CD14-positive monocyte (primary cell): ENCODE measurements around the gene FRMD4A. TPM values are rescaled to one million over a fixed set of nuclear protein-coding genes. Genes with fewer than 3 reads are reported as not detected.
A peak's percentile ranks its signal among the peaks of the same experiment; 100 is the strongest.

Experiments used
- DNase-seq, 3 donors: peaks; one replicate each; pipeline ENCODE4 v3.0.0-alpha.2; 2011 to 2022
- H2AFZ ChIP-seq: 2 replicates; pipeline ENCODE4 v1.6.0; 2012; ENCODE audit warnings: mild to moderate bottlenecking, low read depth, low read length, inconsistent platforms; ENCODE audit not compliant: insufficient read depth, poor library complexity, severe bottlenecking
- H3K27ac ChIP-seq, 2 donors: 1 replicate in 1 of 2; 2 replicates in 1 of 2; pipeline ENCODE4 v1.5.1; 2012 to 2013; ENCODE audit warnings: low read length in 2 of 2, control low read depth in 1 of 2, inconsistent platforms in 1 of 2, low read depth in 1 of 2, mild to moderate bottlenecking in 1 of 2
- H3K27me3 ChIP-seq, 2 donors: one replicate each; pipeline versions ENCODE4 v1.6.0 to v1.6.1; 2011 to 2013; ENCODE audit warnings: low read length in 2 of 2; ENCODE audit not compliant: control insufficient read depth in 2 of 2, insufficient read depth in 2 of 2
- H3K36me3 ChIP-seq, 2 donors: replicated peaks in 1 of 2; 1 replicate in 1 of 2; 2 replicates in 1 of 2; pipeline versions ENCODE4 v1.5.1 to v1.6.1; 2012 to 2013; ENCODE audit warnings: low read length in 2 of 2, control low read depth in 1 of 2, inconsistent platforms in 1 of 2, mild to moderate bottlenecking in 1 of 2; ENCODE audit not compliant: insufficient read depth in 2 of 2, control insufficient read depth in 1 of 2
- H3K4me1 ChIP-seq, 2 donors: 1 replicate in 1 of 2; 2 replicates in 1 of 2; pipeline versions ENCODE4 v1.5.1 to v1.6.1; 2012 to 2013; ENCODE audit warnings: low read length in 2 of 2, control low read depth in 1 of 2, inconsistent platforms in 1 of 2, mild to moderate bottlenecking in 1 of 2, moderate library complexity in 1 of 2; ENCODE audit not compliant: insufficient read depth in 2 of 2, control insufficient read depth in 1 of 2
- H3K4me2 ChIP-seq: replicated peaks from 2 replicates; pipeline ENCODE3; 2012; ENCODE audit warnings: low read length, moderate library complexity, mild to moderate bottlenecking; ENCODE audit not compliant: poor library complexity, severe bottlenecking; ENCODE audit errors: extremely low read depth
- H3K4me3 ChIP-seq, 3 experiments: fragments of 200-600 bp in 1 of 3; sonication (generic) in 1 of 3; replicated peaks in 1 of 3; 1 replicate in 2 of 3; 2 replicates in 1 of 3; pipeline ENCODE4 v1.5.1; 2011 to 2013; ENCODE audit warnings: low read length in 3 of 3, mild to moderate bottlenecking in 3 of 3, control low read depth in 2 of 3, low read depth in 2 of 3, inconsistent platforms in 1 of 3, moderate library complexity in 1 of 3
- H3K79me2 ChIP-seq: 2 replicates; pipeline ENCODE4 v1.6.0; 2012; ENCODE audit warnings: mild to moderate bottlenecking, control low read depth, inconsistent platforms, low read length, moderate library complexity; ENCODE audit not compliant: insufficient read depth
- H3K9ac ChIP-seq: 2 replicates; pipeline ENCODE4 v1.6.0; 2017; ENCODE audit warnings: low read length, mild to moderate bottlenecking; ENCODE audit not compliant: insufficient read depth, poor library complexity, severe bottlenecking
- H3K9me3 ChIP-seq, 2 donors: replicated peaks in 1 of 2; 1 replicate in 1 of 2; 2 replicates in 1 of 2; pipeline versions ENCODE4 v1.5.1 to v1.6.1; 2012 to 2013; ENCODE audit warnings: low read length in 2 of 2, control low read depth in 1 of 2; ENCODE audit not compliant: control insufficient read depth in 1 of 2, insufficient read depth in 1 of 2
- H4K20me1 ChIP-seq: 2 replicates; pipeline ENCODE4 v1.6.0; 2012; ENCODE audit warnings: mild to moderate bottlenecking, low read length, control low read depth, moderate library complexity; ENCODE audit not compliant: insufficient read depth
- H3K27ac Mint-ChIP-seq, 7 donors: one replicate each; pipeline ENCODE4 v1.8.0; 2020; ENCODE audit warnings: mild to moderate bottlenecking in 7 of 7, mixed read lengths in 7 of 7, moderate library complexity in 6 of 7, inconsistent platforms in 2 of 7
- H3K27me3 Mint-ChIP-seq, 3 donors: one replicate each; pipeline ENCODE4 v1.8.0; 2021 to 2022; ENCODE audit warnings: low read depth in 3 of 3, mild to moderate bottlenecking in 3 of 3, mixed read lengths in 3 of 3, moderate library complexity in 3 of 3, inconsistent platforms in 1 of 3
- H3K36me3 Mint-ChIP-seq, 2 donors: one replicate each; pipeline ENCODE4 v1.8.0; 2020; ENCODE audit warnings: mixed read lengths in 2 of 2, inconsistent platforms in 1 of 2, mild to moderate bottlenecking in 1 of 2
- H3K4me1 Mint-ChIP-seq: one replicate; pipeline ENCODE4 v1.8.0; 2020; ENCODE audit warnings: mild to moderate bottlenecking, mixed read lengths
- H3K4me3 Mint-ChIP-seq, 2 donors: one replicate each; pipeline ENCODE4 v1.8.0; 2020; ENCODE audit warnings: mild to moderate bottlenecking in 2 of 2, mixed read lengths in 2 of 2, moderate library complexity in 1 of 2
- H3K9me3 Mint-ChIP-seq, 7 donors: one replicate each; pipeline ENCODE4 v1.8.0; 2020 to 2022; ENCODE audit warnings: mixed read lengths in 7 of 7, mild to moderate bottlenecking in 6 of 7, moderate library complexity in 6 of 7, inconsistent platforms in 2 of 7
- CTCF ChIP-seq: fragments of 200-600 bp; IDR thresholded peaks from one replicate; pipeline ENCODE4 v1.8.0; 2022; ENCODE audit warnings: antibody characterized with exemption, mild to moderate bottlenecking
- WGBS: methylation state at CpG from one replicate; pipeline ENCODE4 v1.1.5; 2013; ENCODE audit warnings: missing lambda C conversion rate; ENCODE audit not compliant: insufficient coverage; 5-methylcytosine and 5-hydroxymethylcytosine counted together
- intact Hi-C, 2 donors: fragments of 100-400 bp; cut with micrococcal nuclease; formaldehyde crosslinking; loops; one replicate each; pipeline versions ENCODE4 v1.15.0 to v1.15.1; 2023
- polyA plus RNA-seq, 3 donors: library from polyadenylated mRNA; depleted of rRNA in 1 of 3; unstranded in 2 of 3; stranded (reverse) in 1 of 3; fragments of 300-500 nt in 2 of 3; fragments of >200 nt in 1 of 3; fragmentation: Illumina TruSeq in 2 of 3; gene quantifications; 1 replicate in 2 of 3; 2 replicates in 1 of 3; pipeline ENCODE4 v1.2.3, GENCODE V29; 2012 to 2021

FRMD4A gene
- polyA plus RNA-seq, 3 donors: 0.12 TPM; not detected in 2

GRCh38 chr10:13636776-13637175, 693.9 kb downstream of the FRMD4A start:
- TF ChIP-seq CTCF: no peak
- H3K4me3 ChIP-seq: no peak overlapping the region
- intact Hi-C loops: no loop called here
- Mint-ChIP-seq H3K36me3 (peaks cover 70 to 74% of the 10 kb centered on the region in 2 donors), H3K9me3 (peaks cover 4 to 14% (median 10%) of the 10 kb centered on the region in 7 donors), H3K4me3 (no peak overlapping the region), H3K4me1 (peaks cover 22% of the 10 kb centered on the region), H3K27me3 (no peaks in the 10 kb centered on the region), H3K27ac (no peak overlapping the region)
- no peaks in the 10 kb centered on the region for H4K20me1 ChIP-seq
- peaks cover 22 to 64% of the 10 kb centered on the region in 2 donors for H3K36me3 ChIP-seq
- H3K9ac ChIP-seq: no peak overlapping the region
- peaks cover 0 to 4% of the 10 kb centered on the region in 2 donors for H3K9me3 ChIP-seq
- no peaks in the 10 kb centered on the region for H3K79me2 ChIP-seq
- no peaks in the 10 kb centered on the region for H3K27me3 ChIP-seq
- no CpG with 5 or more reads among the region's 4 CpGs for WGBS
- H3K27ac ChIP-seq: no peak overlapping the region
- no peak for DNase-seq
- H3K4me1 ChIP-seq: peaks cover 10 to 15% of the 10 kb centered on the region in 2 donors
- H3K4me2 ChIP-seq: no peak overlapping the region
- no peak overlapping the region for H2AFZ ChIP-seq

- peaks cover 71 to 75% of the 10 kb centered on the region in 2 donors for H3K36me3 Mint-ChIP-seq
- peak overlapping the region in 6 of 7 donors; percentile 1 to 79 (median 60) for H3K27ac Mint-ChIP-seq
- Histone ChIP-seq H3K9me3 (no peaks in the 10 kb centered on the region), H3K4me3 (no peak overlapping the region), H3K4me1 (peaks cover 18 to 22% of the 10 kb centered on the region in 2 donors), H3K4me2 (peak overlapping the region; percentile 4), H3K36me3 (peaks cover 25 to 64% of the 10 kb centered on the region in 2 donors), H3K9ac (no peak overlapping the region), H3K27me3 (no peaks in the 10 kb centered on the region), H4K20me1 (no peaks in the 10 kb centered on the region), H3K27ac (peak overlapping the region; percentile 38 to 39), H3K79me2 (no peaks in the 10 kb centered on the region), H2AFZ (no peak overlapping the region)
- TF ChIP-seq CTCF: no peak
- H3K27me3 Mint-ChIP-seq: no peaks in the 10 kb centered on the region
- no peaks in the 10 kb centered on the region for H3K9me3 Mint-ChIP-seq
- peak in 1 of 3 donors; percentile 1 for DNase-seq
- peaks cover 27% of the 10 kb centered on the region for H3K4me1 Mint-ChIP-seq
- WGBS: 71% methylated on average over 5 of the region's 6 CpGs
- H3K4me3 Mint-ChIP-seq: no peak overlapping the region
- intact Hi-C loops: no loop called here
These were observed 696.5 kb downstream of the FRMD4A start for GRCh38 chr10:13634207-13634606.
